A549 (cell line): ENCODE results near the gene GPR37L1. TPM values are rescaled to one million over a fixed set of nuclear protein-coding genes. Genes with fewer than 3 reads are reported as not detected.

Experiments used
- ATAC-seq, 2 experiments: fragments of 200-7000 bp in 1 of 2; fragments of >200 bp in 1 of 2; cut with Nextera tagmentation in 1 of 2; cut with Tn5 transposase in 1 of 2; 3 replicates each; pipeline versions ENCODE4 v1.8.0 to v1.9.1; 2018 to 2020; ENCODE audit warnings: mild to moderate bottlenecking in 1 of 2, moderate library complexity in 1 of 2
- CTCF ChIA-PET: fragments of 300-600 bp; sonication (Branson Sonifier 250); formaldehyde crosslinking; extraction: SDS; loops from one replicate; lab custom pipeline; 2021; ENCODE audit warnings: antibody characterized with exemption, inconsistent platforms; lab: Yijun Ruan, JAX
- POLR2A ChIA-PET: fragments of 350-600 bp; formaldehyde crosslinking; extraction: SDS; loops from one replicate; lab custom pipeline; 2021; ENCODE audit warnings: antibody characterized with exemption, inconsistent platforms; lab: Yijun Ruan, JAX
- DNase-seq, 2 experiments: peaks; one replicate each; pipeline versions ENCODE4 v3.0.0 to v3.0.0-alpha.2; 2011 to 2016; ENCODE audit warnings: low read depth in 1 of 2, low spot score in 1 of 2
- FAIRE-seq: peaks from 2 replicates; lab custom pipeline; 2011; peaks lifted over from hg19 to GRCh38; lab: Jason Lieb, UNC
- H3K27ac ChIP-seq, 2 experiments: fragments of >200 bp; sonication (Bioruptor Twin); formaldehyde crosslinking; 3 replicates each; pipeline ENCODE4 v1.5.1; 2016 to 2017
- H3K4me1 ChIP-seq: fragments of >200 bp; sonication (Bioruptor Twin); formaldehyde crosslinking; 3 replicates; pipeline ENCODE4 v1.6.1; 2016
- H3K4me2 ChIP-seq: fragments of >200 bp; sonication (Bioruptor Twin); formaldehyde crosslinking; 3 replicates; pipeline ENCODE4 v1.6.1; 2016
- H3K4me3 ChIP-seq: fragments of >200 bp; sonication (Bioruptor Twin); formaldehyde crosslinking; 3 replicates; pipeline ENCODE4 v1.5.1; 2016
- H3K9me3 ChIP-seq: fragments of >200 bp; sonication (Bioruptor Twin); formaldehyde crosslinking; 3 replicates; pipeline ENCODE4 v1.6.1; 2016
- BHLHE40 ChIP-seq: IDR thresholded peaks from 2 replicates; pipeline ENCODE4 v1.6.1; 2012; ENCODE audit warnings: low read depth, low read length, inconsistent platforms
- CBX8 ChIP-seq: fragments of 200-600 bp; sonication (generic); IDR thresholded peaks from 2 replicates; pipeline ENCODE4 v1.6.1; 2016
- CTCF ChIP-seq: fragments of >200 bp; sonication (Bioruptor Twin); formaldehyde crosslinking; IDR thresholded peaks from 3 replicates; pipeline ENCODE4 v1.5.1; 2016
- EP300 ChIP-seq, 2 experiments: fragments of >200 bp; sonication (Bioruptor Twin); formaldehyde crosslinking; IDR thresholded peaks; 2 replicates in 1 of 2; 3 replicates in 1 of 2; pipeline ENCODE4 v1.6.1; 2016 to 2017
- FOSB ChIP-seq: fragments of 250-450 bp; sonication (Bioruptor Pico); IDR thresholded peaks from 2 replicates; pipeline ENCODE4 v1.5.0; 2020; ENCODE audit warnings: mild to moderate bottlenecking, moderate library complexity
- HDAC2 ChIP-seq: fragments of 200-600 bp; sonication (generic); IDR thresholded peaks from 2 replicates; pipeline ENCODE4 v1.6.1; 2016
- HMGXB4 ChIP-seq: fragments of 250-450 bp; sonication (Bioruptor Pico); IDR thresholded peaks from 2 replicates; pipeline ENCODE4 v1.5.0; 2021; ENCODE audit warnings: mild to moderate bottlenecking, moderate library complexity, borderline replicate concordance
- JUNB ChIP-seq: fragments of >200 bp; sonication (Bioruptor Twin); formaldehyde crosslinking; IDR thresholded peaks from 2 replicates; pipeline ENCODE4 v1.6.1; 2016
- PHF8 ChIP-seq: fragments of 200-600 bp; sonication (generic); IDR thresholded peaks from 2 replicates; pipeline ENCODE4 v1.6.1; 2016; ENCODE audit warnings: low read depth, mild to moderate bottlenecking, antibody characterized with exemption, moderate library complexity, borderline replicate concordance
- SREBF2 ChIP-seq: fragments of 450-650 bp; IDR thresholded peaks from 2 replicates; pipeline ENCODE4 v1.6.1; 2014; ENCODE audit warnings: mild to moderate bottlenecking, moderate library complexity
- ZC3H11A ChIP-seq: fragments of 450-650 bp; IDR thresholded peaks from 2 replicates; pipeline ENCODE4 v1.6.1; 2014; ENCODE audit warnings: antibody characterized with exemption, mild to moderate bottlenecking
- WGBS: methylation state at CpG from one replicate; pipeline ENCODE4 v1.1.6; 2017; ENCODE audit errors: missing lambda C conversion rate; 5-methylcytosine and 5-hydroxymethylcytosine counted together
- polyA plus RNA-seq, 4 experiments: library from polyadenylated mRNA; depleted of rRNA in 3 of 4; stranded (reverse); fragments of >200 nt; fragmentation: RNase III in 1 of 4; extraction: RNeasy Plus Mini Kit Qiagen cat#74134 plus additional on column Dnase treatment in 1 of 4; gene quantifications; 2 replicates in 3 of 4; 3 replicates in 1 of 4; pipeline ENCODE4 v1.2.3, GENCODE V29; 2011 to 2017
- TF ChIP-seq, protein P1 (sequence below): IDR thresholded peaks from 2 replicates; pipeline ENCODE4 v1.6.1; 2012
- TF ChIP-seq, protein P2 (sequence below): fragments of 150-350 bp; IDR thresholded peaks from 2 replicates; pipeline ENCODE4 v1.6.1; 2014; ENCODE audit warnings: low read depth, mild to moderate bottlenecking, low read length

The GPR37L1 gene
- polyA plus RNA-seq, 2 of the 4 experiments (the other 2 are of a cell fraction) = 0.08 to 0.13 TPM

DNA sequence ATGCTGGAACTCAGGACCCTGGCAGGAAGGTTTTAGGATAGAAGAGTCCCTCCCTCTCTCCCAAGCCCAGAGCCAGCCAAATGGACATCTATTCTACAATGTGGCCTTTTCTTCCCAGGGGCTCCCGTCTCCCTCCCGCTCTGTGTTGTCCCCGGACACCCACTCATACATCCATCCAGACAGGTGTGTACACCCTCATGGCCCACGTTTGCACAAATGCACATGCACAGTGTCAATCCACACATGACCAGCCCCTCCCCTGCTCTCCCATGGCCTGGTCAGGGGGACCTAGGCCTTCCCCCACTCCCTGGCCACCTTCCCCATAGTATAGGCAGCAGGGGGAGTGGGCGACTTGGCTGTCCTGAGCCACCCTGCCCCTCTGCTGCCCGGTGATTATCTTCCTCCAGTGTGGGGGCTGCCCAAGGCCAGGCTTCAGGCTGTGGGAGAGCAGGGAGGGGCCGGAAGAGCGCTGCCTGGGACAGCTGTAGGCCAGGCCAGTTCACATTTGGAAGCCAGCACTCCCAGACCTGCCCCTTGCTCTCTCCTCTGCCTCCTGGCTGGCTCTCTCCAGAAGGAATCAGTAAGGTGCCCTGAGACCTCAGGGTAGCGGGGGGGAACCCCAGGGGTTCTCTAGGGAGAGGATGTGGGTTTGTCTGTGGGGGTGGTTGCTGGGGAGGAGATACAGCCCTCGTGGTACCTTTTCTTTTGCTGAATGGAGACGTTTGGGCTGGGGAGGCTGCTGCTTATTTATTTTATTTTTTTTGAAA, 41.7 kb downstream of the GPR37L1 start:
- POLR2A ChIA-PET = no interaction called here
- no peaks in the 10 kb centered on the region for H3K9me3 ChIP-seq
- CTCF ChIA-PET = interaction anchor here (0.9 to 3.0 kb wide), 4 partner anchors 10 to 29 kb away, joined by 3 to 9 read pairs (median 4); no protein-coding TSS in a partner anchor
- no peak overlapping the region for H3K4me2 ChIP-seq
- FAIRE-seq = no peak
- TF ChIP-seq EP300 (IDR thresholded peaks at IDR 0.05) (no peak), FOSB (CRISPR knock-in tag) (no peak), HDAC2 (no peak), CTCF (no peak)
- WGBS = 61% methylated on average over 11 of the region's 11 CpGs
- H3K27ac ChIP-seq = no peak overlapping the region
- H3K4me1 ChIP-seq = peaks cover 8% of the 10 kb centered on the region; the same call in 2 of the 3 replicates
- H3K4me3 ChIP-seq = no peak overlapping the region
- ATAC-seq = peak in 1 of 2 experiments; percentile 13; a peak in 3 of 6 replicates
- no peak for DNase-seq

GRCh38 chr1:202165267-202165941, 42.7 kb downstream of the GPR37L1 start:
- CTCF ChIA-PET = interaction anchor here (0.6 to 3.0 kb wide), 6 partner anchors 11 to 151 kb away, joined by 3 to 9 read pairs (median 6); no protein-coding TSS in a partner anchor
- ATAC-seq (no peak), DNase-seq (no peak)

More at GRCh38 chr1:202165267-202165941, 42.7 kb downstream of the GPR37L1 start:
- TF ChIP-seq CBX8 (no peak), BHLHE40 (no peak), ZC3H11A (no peak), JUNB (no peak), PHF8 (no peak), SREBF2 (no peak), HMGXB4 (CRISPR knock-in tag) (no peak)
- TF ChIP-seq, protein P1, sequence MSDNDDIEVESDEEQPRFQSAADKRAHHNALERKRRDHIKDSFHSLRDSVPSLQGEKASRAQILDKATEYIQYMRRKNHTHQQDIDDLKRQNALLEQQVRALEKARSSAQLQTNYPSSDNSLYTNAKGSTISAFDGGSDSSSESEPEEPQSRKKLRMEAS = no peak
- TF ChIP-seq, protein P2, sequence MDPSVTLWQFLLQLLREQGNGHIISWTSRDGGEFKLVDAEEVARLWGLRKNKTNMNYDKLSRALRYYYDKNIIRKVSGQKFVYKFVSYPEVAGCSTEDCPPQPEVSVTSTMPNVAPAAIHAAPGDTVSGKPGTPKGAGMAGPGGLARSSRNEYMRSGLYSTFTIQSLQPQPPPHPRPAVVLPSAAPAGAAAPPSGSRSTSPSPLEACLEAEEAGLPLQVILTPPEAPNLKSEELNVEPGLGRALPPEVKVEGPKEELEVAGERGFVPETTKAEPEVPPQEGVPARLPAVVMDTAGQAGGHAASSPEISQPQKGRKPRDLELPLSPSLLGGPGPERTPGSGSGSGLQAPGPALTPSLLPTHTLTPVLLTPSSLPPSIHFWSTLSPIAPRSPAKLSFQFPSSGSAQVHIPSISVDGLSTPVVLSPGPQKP = no peak
- H3K9me3 ChIP-seq = no peaks in the 10 kb centered on the region
- 83% methylated on average over 18 of the region's 20 CpGs for WGBS
- H3K4me1 ChIP-seq = peaks cover 8% of the 10 kb centered on the region; the same call in 2 of the 3 replicates
- no peak for FAIRE-seq
- no peak overlapping the region for H3K4me3 ChIP-seq
- H3K27ac ChIP-seq = no peak overlapping the region
- H3K4me2 ChIP-seq = no peak overlapping the region
- POLR2A ChIA-PET = interaction anchor here (0.6 kb wide), 1 partner anchor 11 kb away, joined by 3 read pairs; no protein-coding TSS in a partner anchor
